Testis (tissue), 3 donors: ENCODE results near the gene ZNF45. TPM values are rescaled to one million over a fixed set of nuclear protein-coding genes. Genes with fewer than 3 reads are reported as not detected.

Experiments used
- DNase-seq: peaks from one replicate; pipeline ENCODE4 v3.0.0-alpha.2; 2019
- H3K27ac ChIP-seq, 2 donors: fragments of 200-600 bp; sonication (generic); one replicate each; pipeline ENCODE4 v1.5.1; 2019
- H3K27me3 ChIP-seq: fragments of 200-600 bp; sonication (generic); one replicate; pipeline ENCODE4 v1.5.1; 2019
- H3K36me3 ChIP-seq: fragments of 200-600 bp; sonication (generic); one replicate; pipeline ENCODE4 v1.5.1; 2017; ENCODE audit warnings: low read depth; ENCODE audit errors: missing control alignments
- H3K4me1 ChIP-seq: fragments of 200-600 bp; sonication (generic); one replicate; pipeline ENCODE4 v1.5.1; 2019
- H3K4me3 ChIP-seq, 2 donors: fragments of 200-600 bp; sonication (generic); one replicate each; pipeline ENCODE4 v1.5.1; 2017 to 2019
- H3K9me3 ChIP-seq: fragments of 200-600 bp; sonication (generic); one replicate; pipeline ENCODE4 v1.5.1; 2017
- POLR2A ChIP-seq: fragments of 450-650 bp; IDR thresholded peaks from one replicate; pipeline ENCODE4 v1.6.1; 2017; ENCODE audit warnings: antibody characterized with exemption, mild to moderate bottlenecking, moderate library complexity
- WGBS, 2 donors: methylation state at CpG; one replicate each; pipeline ENCODE4 v1.1.5; 2018; 5-methylcytosine and 5-hydroxymethylcytosine counted together
- intact Hi-C: fragments of 100-400 bp; cut with DNase I; formaldehyde crosslinking; loops from one replicate; pipeline ENCODE4 v1.15.1; 2023; ENCODE audit warnings: low total_unique reads
- polyA plus RNA-seq: library from polyadenylated mRNA; stranded (reverse); fragments of 350-450 nt; fragmentation: Illumina TruSeq; extraction: RNeasy Lipid Tissue Mini Kit (QIAGEN cat#74804); gene quantifications from one replicate; pipeline ENCODE4 v1.2.3, GENCODE V29; 2014; ENCODE audit warnings: low read depth, low replicate concordance; ENCODE audit not compliant: insufficient read depth
- total RNA-seq, 2 donors: library from RNA; depleted of rRNA; stranded (reverse); fragments of >200 nt; gene quantifications; one replicate each; pipeline ENCODE4 v1.2.3, GENCODE V29; 2016
- TF ChIP-seq, protein P1 (sequence below), 3 experiments: fragments of 450-650 bp in 2 of 3; fragments of 200-600 bp in 1 of 3; sonication (generic) in 1 of 3; IDR thresholded peaks; one replicate each; pipeline ENCODE4 v1.5.1; 2016 to 2019; ENCODE audit warnings: antibody characterized with exemption in 3 of 3, mild to moderate bottlenecking in 2 of 3, moderate library complexity in 1 of 3

ZNF45 gene
- total and polyA plus RNA-seq, 3 donors from 2014 or later: 9.4 to 10.7 (median 10.5) TPM

DNA sequence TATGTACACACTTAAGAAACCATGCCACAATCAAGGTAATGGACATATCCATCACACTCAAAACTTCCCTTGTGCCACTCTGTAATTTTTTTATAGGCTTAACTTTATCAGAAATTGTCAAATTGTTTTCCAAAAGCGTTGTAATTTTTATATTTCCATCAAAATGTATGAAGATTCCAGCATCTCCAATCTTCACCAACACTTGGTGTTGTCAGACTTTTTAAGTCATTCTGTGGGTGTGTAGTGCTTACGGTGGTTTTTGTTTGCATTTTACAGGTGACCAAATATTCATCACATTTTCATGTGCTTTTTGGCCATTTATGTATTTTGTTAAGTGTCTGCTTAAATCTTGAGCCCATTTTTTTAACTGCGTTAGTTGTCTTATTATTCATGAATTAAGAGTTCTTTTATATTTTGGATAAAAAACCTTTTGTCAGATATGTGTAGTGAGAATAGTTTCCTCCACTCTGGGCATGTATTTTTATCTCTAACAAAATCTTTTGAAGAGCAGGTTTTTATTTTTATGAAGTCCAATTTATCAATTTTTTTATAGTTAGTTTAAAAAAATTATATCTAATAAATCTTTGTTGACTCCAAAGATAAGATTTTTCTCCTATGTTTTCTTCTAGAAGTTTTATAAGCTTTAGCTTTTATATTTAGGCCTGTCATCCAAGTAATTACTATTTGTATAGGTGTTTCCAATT lies 4.6 kb upstream of the ZNF45 start:
- TF ChIP-seq POLR2A: no peak
- TF ChIP-seq, protein P1, sequence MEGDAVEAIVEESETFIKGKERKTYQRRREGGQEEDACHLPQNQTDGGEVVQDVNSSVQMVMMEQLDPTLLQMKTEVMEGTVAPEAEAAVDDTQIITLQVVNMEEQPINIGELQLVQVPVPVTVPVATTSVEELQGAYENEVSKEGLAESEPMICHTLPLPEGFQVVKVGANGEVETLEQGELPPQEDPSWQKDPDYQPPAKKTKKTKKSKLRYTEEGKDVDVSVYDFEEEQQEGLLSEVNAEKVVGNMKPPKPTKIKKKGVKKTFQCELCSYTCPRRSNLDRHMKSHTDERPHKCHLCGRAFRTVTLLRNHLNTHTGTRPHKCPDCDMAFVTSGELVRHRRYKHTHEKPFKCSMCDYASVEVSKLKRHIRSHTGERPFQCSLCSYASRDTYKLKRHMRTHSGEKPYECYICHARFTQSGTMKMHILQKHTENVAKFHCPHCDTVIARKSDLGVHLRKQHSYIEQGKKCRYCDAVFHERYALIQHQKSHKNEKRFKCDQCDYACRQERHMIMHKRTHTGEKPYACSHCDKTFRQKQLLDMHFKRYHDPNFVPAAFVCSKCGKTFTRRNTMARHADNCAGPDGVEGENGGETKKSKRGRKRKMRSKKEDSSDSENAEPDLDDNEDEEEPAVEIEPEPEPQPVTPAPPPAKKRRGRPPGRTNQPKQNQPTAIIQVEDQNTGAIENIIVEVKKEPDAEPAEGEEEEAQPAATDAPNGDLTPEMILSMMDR (IDR thresholded peaks at IDR 0.05): no peak
- no peak for DNase-seq

DNA sequence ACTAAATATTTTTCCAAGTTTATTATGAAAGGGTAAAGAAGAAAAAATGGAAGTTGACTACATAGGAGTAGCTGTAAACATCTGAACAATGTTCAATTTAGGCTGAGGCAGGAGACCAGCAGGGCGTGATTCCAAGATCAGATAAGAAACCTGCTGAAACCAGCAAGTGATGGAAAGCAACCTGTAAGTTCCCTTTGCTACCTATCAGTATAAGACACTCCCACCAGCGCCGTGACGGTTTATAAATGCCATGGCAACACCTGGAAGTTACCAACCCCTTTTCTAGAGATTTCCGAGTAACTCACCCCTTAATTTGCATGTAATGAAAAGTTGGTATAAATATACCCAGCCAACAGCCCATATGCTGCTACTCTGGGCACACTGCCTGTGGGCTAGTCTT lies 1.1 kb upstream of the ZNF45 start:
- Histone ChIP-seq H3K9me3 (no peaks in the 10 kb centered on the region), H3K4me1 (peaks cover 8% of the 10 kb centered on the region), H3K4me3 (no peak overlapping the region), H3K27ac (no peak overlapping the region), H3K27me3 (no peaks in the 10 kb centered on the region), H3K36me3 (no peaks in the 10 kb centered on the region)
- no peak for DNase-seq
- TF ChIP-seq POLR2A: no peak
- TF ChIP-seq, protein P1 (IDR thresholded peaks at IDR 0.05): no peak
- intact Hi-C loops: no loop called here
- 39 to 67% methylated on average over 5 of the region's 5 CpGs for WGBS, 2 donors

More for the DNA sequence above, 4.6 kb upstream of the ZNF45 start:
- Histone ChIP-seq H3K36me3 (no peaks in the 10 kb centered on the region), H3K9me3 (no peaks in the 10 kb centered on the region), H3K27ac (no peak overlapping the region), H3K27me3 (no peaks in the 10 kb centered on the region), H3K4me1 (no peaks in the 10 kb centered on the region), H3K4me3 (no peak overlapping the region)
- intact Hi-C loops: no loop called here
- WGBS, 2 donors: 61 to 71% methylated on average over 3 of the region's 3 CpGs

DNA sequence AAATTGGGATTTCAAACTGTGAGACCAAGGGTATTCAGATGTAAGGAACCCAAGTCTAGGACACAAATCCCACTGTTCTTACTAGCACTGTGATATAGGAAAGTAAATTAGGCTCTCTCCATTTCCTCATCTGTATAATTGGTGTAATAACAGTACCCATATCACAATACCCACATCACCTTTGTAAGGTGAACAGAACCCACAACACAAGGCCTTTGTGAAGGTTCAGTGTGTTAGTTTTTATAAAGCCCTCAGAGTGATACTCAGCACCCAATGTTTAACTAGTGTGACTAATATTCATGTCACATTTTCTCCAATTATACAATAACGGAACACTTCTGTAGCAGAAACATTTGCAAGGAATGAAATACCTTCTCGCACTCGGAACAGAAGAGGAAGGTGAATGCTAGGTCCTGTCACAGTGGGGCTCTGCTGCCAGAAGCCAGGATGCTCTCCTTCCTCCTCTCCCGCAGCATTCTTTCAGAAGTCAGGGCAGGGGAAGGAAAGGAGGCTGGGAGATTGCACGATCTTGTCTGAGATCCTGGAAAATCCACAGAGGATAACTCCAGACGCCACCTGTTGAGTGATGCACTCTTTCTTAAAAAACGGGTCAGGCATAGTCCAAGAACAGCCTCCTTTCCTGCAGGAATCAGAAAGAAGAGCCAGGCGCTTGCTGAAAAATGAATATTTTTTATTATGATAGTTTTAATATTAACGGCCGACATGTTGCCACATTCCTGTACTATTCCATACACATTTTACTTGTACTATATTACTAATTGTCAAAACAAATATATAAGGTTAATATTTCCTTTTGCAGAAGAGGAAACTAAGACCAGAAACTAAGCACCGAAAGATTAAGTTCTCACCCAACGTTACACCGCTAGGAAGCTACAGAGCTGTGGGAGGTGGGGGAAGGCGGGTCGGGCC lies 762 bp downstream of the ZNF45 start:
- 7 to 9% methylated on average over 15 of the region's 15 CpGs for WGBS, 2 donors
- peak overlapping the region; percentile 66 to 67 for H3K4me3 ChIP-seq
- H3K36me3 ChIP-seq: no peaks in the 10 kb centered on the region
- intact Hi-C loops: no loop called here
- no peak for TF ChIP-seq POLR2A
- TF ChIP-seq, protein P1 (IDR thresholded peaks at IDR 0.05): no peak
- peaks cover 8% of the 10 kb centered on the region for H3K4me1 ChIP-seq
- H3K27me3 ChIP-seq: no peaks in the 10 kb centered on the region
- H3K9me3 ChIP-seq: no peaks in the 10 kb centered on the region
- peak overlapping the region; percentile 48 to 88 for H3K27ac ChIP-seq
- no peak for DNase-seq

DNA sequence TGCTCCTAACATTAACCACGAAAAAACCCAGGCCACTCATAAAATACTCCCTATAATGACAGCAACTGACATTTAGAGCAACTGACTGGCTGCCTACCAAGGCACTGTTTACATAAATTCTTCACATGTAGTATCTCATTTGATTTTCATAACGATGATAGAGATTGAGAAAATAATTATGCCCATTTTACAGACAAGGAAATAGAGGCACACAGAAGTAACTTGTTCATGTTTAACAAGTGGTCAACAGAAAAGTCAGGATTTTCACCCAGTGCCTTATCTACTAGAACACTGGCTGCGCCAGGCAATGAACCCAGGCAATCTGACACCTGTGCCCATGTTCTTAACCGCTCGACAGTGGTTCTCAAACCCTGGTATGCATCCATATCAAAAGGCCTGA lies 6.3 kb downstream of the ZNF45 start:
- intact Hi-C loops: no loop called here

More for the DNA sequence above, 6.3 kb downstream of the ZNF45 start:
- Histone ChIP-seq H3K9me3 (no peaks in the 10 kb centered on the region), H3K4me1 (peaks cover under 1% of the 10 kb centered on the region), H3K4me3 (no peak overlapping the region), H3K27ac (no peak overlapping the region), H3K27me3 (no peaks in the 10 kb centered on the region), H3K36me3 (no peaks in the 10 kb centered on the region)
- 95 to 99% methylated on average over 5 of the region's 5 CpGs for WGBS, 2 donors
- no peak for DNase-seq
- TF ChIP-seq, protein P1 (IDR thresholded peaks at IDR 0.05): no peak
- TF ChIP-seq POLR2A: no peak
